ENCODE measurements around the gene GALNT10. TPM values are rescaled to one million over a fixed set of nuclear protein-coding genes. Genes with fewer than 3 reads are reported as not detected.

The GALNT10 gene
- total RNA-seq, 1 donor from 2014 or later: 39.8 TPM

GRCh38 chr5:154301726-154302125 is 111.2 kb downstream of the GALNT10 start:
- H3K4me3 Mint-ChIP-seq: no peak overlapping the region
- no peaks in the 10 kb centered on the region for H3K4me1 Mint-ChIP-seq
- no peak overlapping the region for H3K27ac Mint-ChIP-seq (ENCODE audit: unreplicated experiment)
- DNase-seq (ENCODE audit: low read depth, low spot score): no peak
- H3K27me3 Mint-ChIP-seq (ENCODE audit: low read depth): no peaks in the 10 kb centered on the region
- TF ChIP-seq, protein P1, sequence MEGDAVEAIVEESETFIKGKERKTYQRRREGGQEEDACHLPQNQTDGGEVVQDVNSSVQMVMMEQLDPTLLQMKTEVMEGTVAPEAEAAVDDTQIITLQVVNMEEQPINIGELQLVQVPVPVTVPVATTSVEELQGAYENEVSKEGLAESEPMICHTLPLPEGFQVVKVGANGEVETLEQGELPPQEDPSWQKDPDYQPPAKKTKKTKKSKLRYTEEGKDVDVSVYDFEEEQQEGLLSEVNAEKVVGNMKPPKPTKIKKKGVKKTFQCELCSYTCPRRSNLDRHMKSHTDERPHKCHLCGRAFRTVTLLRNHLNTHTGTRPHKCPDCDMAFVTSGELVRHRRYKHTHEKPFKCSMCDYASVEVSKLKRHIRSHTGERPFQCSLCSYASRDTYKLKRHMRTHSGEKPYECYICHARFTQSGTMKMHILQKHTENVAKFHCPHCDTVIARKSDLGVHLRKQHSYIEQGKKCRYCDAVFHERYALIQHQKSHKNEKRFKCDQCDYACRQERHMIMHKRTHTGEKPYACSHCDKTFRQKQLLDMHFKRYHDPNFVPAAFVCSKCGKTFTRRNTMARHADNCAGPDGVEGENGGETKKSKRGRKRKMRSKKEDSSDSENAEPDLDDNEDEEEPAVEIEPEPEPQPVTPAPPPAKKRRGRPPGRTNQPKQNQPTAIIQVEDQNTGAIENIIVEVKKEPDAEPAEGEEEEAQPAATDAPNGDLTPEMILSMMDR (conservative IDR thresholded peaks at IDR 0.05): no peak
- H3K9me3 Mint-ChIP-seq: peaks cover 21% of the 10 kb centered on the region
- H3K36me3 Mint-ChIP-seq (ENCODE audit: low read depth): peaks cover 33% of the 10 kb centered on the region

GRCh38 chr5:154302161-154302560 is 111.6 kb downstream of the GALNT10 start:
- TF ChIP-seq, protein P1 (conservative IDR thresholded peaks at IDR 0.05): no peak
- H3K9me3 Mint-ChIP-seq: peaks cover 22% of the 10 kb centered on the region
- no peak overlapping the region for H3K4me3 Mint-ChIP-seq
- H3K27ac Mint-ChIP-seq (ENCODE audit: unreplicated experiment): no peak overlapping the region
- H3K4me1 Mint-ChIP-seq: no peaks in the 10 kb centered on the region
- H3K27me3 Mint-ChIP-seq (ENCODE audit: low read depth): no peaks in the 10 kb centered on the region
- no peak for DNase-seq (ENCODE audit: low read depth, low spot score)
- peaks cover 32% of the 10 kb centered on the region for H3K36me3 Mint-ChIP-seq (ENCODE audit: low read depth)

DNA sequence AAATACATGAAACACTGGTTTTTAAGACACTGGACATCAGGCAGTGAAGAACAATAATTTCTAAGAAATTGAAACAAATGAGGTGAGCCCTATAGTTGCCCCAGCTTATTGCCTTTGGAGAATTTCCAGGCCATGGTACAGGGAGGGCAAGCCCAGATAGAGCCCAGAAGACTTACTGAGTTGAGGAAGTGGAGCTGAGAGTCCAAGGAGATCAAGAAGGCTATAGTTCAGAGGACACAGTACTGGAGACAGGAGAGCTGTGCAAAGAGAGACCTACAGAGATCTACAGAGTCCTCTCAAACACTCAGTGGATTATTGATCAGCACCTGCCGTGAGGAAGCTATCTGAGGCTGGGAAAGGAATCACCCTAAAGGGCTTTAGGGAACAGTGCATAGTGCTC is 112.6 kb downstream of the GALNT10 start:
- Mint-ChIP-seq H3K27me3 (ENCODE audit: low read depth) (no peaks in the 10 kb centered on the region), H3K27ac (ENCODE audit: unreplicated experiment) (no peak overlapping the region), H3K4me1 (no peaks in the 10 kb centered on the region), H3K4me3 (no peak overlapping the region), H3K36me3 (ENCODE audit: low read depth) (peaks cover 32% of the 10 kb centered on the region), H3K9me3 (peaks cover 22% of the 10 kb centered on the region)
- TF ChIP-seq, protein P1 (conservative IDR thresholded peaks at IDR 0.05): no peak
- no peak for DNase-seq (ENCODE audit: low read depth, low spot score)

- H3K4me3 Mint-ChIP-seq: no peak overlapping the region
- peaks cover 11% of the 10 kb centered on the region for H3K4me1 Mint-ChIP-seq
- H3K9me3 Mint-ChIP-seq: peaks cover 15% of the 10 kb centered on the region
- peaks cover 22% of the 10 kb centered on the region for H3K36me3 Mint-ChIP-seq (ENCODE audit: low read depth)
- peak overlapping the region; percentile 79 for H3K27ac Mint-ChIP-seq (ENCODE audit: unreplicated experiment)
- H3K27me3 Mint-ChIP-seq (ENCODE audit: low read depth): no peaks in the 10 kb centered on the region
- TF ChIP-seq, protein P1 (conservative IDR thresholded peaks at IDR 0.05): no peak
- DNase-seq (ENCODE audit: low read depth, low spot score): no peak
These were observed 118.2 kb downstream of the GALNT10 start for GRCh38 chr5:154308443-154309370.

GRCh38 chr5:154309371-154309745 is 118.8 kb downstream of the GALNT10 start:
- Mint-ChIP-seq H3K27ac (ENCODE audit: unreplicated experiment) (peak overlapping the region; percentile 79), H3K4me1 (peaks cover 11% of the 10 kb centered on the region), H3K4me3 (no peak overlapping the region), H3K27me3 (ENCODE audit: low read depth) (no peaks in the 10 kb centered on the region), H3K9me3 (peaks cover 12% of the 10 kb centered on the region), H3K36me3 (ENCODE audit: low read depth) (peaks cover 17% of the 10 kb centered on the region)
- TF ChIP-seq, protein P1 (conservative IDR thresholded peaks at IDR 0.05): no peak
- no peak for DNase-seq (ENCODE audit: low read depth, low spot score)

Measured in neural crest cell (in vitro differentiated cells).